GM19468 (cell line): ENCODE results near the gene CELA2B.
"Not testable (repeated sequence)": the region's sequence is repeated elsewhere in the genome, so short reads cannot be mapped to it uniquely, and the experiment has no call there.

Source experiments
- ATAC-seq: cut with Tn5 transposase; IDR thresholded peaks from one replicate; pipeline ENCODE4 v1.9.1; 2021; ENCODE audit warnings: mild to moderate bottlenecking, moderate library complexity, moderate number of reproducible peaks; ENCODE audit not compliant: unreplicated experiment; ENCODE audit errors: extremely low read depth

CELA2B gene

DNA sequence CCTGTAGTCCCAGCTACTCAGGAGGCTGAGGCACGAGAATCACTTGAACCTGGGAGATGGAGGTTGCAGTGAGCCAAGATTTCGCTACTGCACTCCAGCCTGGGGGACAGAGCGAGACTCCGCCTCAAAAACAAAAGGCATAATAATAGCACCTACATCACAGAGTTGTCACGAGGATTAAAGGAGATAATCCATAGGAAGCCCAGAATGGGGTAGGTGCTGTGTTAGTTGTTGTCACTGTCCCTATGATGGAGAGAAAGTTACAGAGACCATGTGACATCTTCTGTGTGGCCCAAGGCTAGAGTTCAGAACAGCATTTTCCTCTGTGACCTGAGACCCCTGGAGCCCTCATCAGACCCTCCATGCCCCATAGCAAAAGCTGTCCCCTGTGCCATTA is 12.0 kb upstream of the CELA2B start:
- not testable (repeated sequence) for ATAC-seq

DNA sequence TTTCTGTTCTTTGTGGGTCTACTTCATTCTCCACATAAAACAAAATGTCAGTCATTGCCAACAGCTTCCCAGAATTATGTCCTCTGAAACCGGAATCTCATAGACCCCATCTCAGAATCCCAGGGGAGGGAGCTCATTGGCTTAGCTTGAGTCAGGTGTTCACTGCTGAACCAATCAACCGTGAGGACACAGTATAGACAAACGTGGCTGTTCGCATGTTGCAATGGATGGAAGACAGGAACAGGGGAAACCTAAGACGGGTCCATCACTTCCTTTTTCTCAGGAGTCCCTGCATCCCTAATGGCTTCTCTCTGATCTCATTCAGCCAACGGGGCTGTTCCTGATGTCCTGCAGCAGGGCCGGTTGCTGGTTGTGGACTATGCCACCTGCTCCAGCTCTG is 10.2 kb upstream of the CELA2B start:
- no peak for ATAC-seq

DNA sequence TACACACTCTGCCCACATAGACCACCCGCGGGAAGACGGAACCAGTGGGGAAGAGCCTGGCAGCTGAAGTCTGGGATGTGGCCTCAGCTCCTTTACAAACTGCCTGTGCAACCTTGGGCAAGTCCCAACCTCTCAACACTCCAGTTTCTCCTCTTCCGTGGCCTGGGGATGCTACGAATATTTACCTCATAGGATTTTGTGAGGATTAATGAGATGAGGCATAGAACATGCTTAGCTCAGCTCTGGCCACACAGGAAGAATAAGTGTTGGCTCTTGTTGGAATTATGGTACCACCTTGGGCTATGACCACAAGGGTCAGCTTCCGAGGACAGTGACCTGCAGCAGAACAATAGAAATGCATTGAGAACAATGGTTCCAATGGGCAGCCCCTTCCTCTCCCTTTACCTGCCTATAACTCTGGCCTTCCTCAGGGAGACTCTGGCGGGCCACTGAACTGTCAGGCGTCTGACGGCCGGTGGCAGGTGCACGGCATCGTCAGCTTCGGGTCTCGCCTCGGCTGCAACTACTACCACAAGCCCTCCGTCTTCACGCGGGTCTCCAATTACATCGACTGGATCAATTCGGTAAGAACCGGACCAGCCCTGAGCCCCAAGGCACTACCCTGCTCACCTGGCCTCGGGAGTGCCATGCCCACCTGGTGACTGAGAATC is 8.8 kb upstream of the CELA2B start:
- not testable (repeated sequence) for ATAC-seq

DNA sequence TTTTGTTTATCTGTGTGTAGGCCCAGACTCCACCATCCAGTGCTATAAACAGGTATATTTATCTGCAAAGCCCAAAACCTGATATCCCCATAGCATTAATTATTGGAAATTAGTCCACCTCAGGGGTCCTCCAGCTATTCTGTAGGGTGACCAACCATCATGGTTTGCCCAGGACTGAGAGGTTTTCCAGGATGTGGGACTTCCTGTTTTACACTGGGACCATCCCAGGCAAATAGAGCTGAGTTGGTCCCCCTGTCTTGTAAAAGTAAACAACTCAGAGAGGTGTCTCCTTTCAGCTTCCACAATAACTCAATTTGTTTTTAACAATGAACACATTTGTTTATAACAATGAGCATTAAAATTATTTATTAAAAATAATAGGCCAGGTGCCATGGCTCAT is 7.8 kb upstream of the CELA2B start:
- no peak for ATAC-seq

DNA sequence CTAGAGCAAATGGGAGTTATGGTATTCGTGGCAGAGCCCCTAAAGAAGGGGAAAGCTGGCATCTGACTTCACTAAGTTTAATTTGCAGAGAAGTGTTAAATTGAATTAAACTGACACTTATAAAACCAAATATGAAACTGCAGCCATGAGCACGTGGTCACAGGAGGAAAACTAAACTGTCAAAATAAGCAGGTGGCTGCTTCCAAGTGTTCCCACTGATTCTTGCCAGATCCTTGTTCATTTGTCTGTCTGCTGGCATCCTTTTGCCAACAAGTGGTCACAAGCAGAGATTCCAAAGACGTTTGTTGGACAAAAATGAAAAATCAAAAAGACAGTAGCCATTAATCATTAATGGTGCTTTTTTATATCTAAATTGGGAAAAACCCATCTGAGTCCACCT is 6.5 kb upstream of the CELA2B start:
- ATAC-seq: no peak

DNA sequence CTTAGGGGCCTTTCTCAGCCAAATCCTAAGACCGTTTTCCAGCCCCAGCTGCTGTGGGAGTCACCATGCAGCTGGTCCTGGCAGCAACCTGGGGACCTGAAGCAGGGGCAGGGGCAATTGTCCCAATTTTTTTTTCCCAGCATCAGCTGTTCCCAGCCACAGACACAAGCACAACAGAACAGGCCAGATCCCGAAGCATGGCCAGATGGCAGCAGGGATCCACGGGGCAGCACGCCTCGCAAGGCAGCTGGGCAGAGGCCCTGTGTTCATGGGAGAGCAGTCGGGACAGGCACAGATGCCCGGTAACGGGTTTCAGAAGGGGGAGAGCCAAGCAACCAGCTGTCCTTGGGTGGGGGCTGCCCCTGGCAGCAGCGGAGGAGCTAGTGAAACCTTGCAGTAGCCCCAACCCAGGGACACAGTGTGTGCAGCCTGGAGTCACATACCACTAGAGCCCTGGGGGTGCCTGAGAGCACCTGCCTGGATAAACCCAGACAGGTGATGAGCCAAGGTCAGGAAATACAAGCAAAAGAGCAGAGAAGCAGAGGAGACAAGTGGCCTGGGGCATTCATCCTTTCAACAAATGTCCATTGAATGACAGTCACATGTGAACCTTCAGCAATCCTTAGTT is 6.0 kb upstream of the CELA2B start:
- not testable (repeated sequence) for ATAC-seq

DNA sequence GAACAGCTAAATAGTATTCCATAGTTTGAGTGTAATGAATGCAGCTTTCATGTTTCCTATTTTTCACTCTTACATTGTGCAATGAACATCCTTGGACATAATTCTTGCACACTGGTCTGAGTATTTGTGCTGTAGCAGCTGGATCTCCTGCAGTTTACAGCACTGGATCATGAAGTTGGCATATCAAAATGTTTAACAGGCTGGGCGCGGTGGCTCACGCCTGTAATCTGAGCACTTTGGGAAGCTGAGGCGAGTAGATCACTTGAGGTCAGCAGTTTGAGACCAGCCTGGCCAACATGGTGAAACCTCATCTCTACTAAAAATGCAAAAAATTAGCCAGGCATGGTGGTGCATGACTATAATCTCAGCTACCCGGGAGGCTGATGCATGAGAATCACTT is 4.8 kb upstream of the CELA2B start:
- not testable (repeated sequence) for ATAC-seq

DNA sequence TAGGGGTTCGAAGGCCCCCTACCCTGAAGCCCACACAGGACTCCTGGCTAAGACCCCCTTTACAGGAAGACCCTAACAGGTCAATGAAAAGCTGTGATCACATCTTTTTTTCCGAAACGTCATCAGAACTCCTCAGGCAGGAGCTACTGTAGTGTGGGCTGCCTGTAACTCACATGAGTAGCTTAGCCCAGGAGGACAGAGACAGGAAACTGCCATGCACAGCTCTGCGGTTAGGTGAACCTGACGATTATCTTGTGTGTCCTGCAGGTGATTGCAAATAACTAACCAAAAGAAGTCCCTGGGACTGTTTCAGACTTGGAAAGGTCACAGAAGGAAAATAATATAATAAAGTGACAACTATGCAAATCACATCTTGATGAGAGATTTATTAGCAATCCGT is 4.2 kb upstream of the CELA2B start:
- ATAC-seq: not testable (repeated sequence)

DNA sequence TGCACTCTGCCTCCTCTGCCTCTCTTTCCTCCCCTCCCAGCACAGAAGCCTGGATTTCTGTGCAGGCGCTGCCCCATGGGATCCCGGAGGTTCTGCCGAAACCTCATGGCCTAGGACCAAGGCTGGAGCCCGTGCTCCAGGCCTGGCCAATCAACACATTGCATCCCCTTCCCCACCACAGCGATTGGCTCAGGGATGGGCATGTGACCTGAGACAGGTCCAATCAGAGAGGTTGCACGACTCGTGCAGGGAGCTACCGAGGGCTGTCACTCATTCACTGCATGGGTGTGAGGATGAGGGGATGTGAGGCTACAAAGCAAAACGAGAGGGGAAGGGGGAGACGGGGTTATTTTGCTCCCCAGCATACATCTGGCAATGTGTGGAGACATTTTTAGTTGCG is 3.3 kb upstream of the CELA2B start:
- ATAC-seq: no peak

DNA sequence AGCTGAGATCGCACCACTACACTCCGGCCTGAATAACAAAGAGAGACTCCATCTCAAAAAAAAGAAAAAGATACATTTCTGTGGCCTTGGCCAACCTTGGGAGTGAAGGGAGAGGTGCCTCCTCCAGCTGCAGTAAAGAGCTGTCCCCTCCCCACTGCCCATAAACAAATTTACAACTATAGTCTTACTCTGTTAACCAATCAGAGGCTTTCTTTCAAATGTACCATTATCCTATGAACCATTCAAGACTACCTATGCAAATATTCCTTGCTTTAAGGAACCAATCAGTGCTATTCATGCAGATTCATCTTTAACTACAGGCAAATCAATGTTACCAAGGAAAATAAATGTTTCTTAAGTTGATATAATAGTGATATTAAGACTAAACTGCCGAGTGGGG is 1.0 kb downstream of the CELA2B start:
- no peak for ATAC-seq

DNA sequence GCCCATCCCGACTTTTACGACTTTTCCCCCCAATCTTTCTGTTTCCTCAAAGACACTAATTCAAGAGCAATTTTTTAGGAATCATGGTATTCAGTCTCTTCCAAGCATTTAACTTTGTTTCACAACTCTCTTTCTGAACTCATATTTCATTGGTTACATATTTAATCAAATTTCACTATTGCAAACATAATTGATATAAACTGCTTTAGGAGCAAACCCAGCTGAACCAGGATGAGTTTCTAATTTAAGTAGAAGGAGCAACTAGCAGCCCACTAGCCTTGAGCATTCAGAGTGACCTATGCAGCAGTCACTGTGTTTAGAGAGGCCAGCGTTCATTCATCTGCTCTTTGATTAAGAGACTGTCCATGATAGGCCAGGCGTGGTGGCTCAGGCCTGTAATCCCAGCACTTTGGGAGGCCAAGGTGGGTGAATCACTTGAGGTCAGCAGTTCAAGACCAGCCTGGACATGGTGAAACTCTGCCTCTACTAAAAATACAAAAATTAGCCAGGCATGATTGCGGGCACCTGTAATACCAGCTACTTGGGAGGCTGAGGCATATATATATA is 1.8 kb downstream of the CELA2B start:
- ATAC-seq: no peak

DNA sequence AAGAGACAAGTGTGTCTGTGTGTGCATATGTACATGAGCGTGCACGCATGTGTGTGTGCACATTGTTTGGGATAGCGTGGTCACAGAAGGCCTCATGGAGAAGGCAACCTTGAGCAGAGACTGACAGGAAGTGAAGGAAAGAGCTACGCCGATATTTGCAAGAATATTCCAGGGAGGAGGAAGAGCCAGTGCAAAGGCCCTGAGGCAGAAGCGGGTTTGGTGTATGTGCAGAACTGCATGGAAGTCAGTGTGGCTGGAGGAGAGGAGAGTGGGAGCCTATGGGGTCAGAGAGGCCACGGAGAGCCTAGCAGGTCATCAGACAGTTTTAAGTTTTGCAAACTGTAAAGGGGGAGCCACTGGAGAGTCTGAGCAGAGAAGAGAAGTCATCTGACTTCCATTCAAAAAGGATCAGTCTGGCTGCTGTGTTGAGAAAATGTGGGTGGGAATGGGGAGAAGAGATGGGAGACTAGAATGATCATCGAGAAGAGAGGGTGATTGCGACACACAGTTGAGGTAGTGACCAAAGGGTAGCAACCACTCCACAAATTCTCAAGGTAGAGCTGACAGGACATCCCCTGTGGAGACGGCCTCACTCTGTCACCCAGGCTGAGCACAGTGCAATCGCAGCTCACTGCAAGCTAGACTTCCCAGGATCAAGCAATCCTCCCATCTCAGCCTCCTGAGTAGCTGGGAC is 3.9 kb downstream of the CELA2B start:
- ATAC-seq: no peak

DNA sequence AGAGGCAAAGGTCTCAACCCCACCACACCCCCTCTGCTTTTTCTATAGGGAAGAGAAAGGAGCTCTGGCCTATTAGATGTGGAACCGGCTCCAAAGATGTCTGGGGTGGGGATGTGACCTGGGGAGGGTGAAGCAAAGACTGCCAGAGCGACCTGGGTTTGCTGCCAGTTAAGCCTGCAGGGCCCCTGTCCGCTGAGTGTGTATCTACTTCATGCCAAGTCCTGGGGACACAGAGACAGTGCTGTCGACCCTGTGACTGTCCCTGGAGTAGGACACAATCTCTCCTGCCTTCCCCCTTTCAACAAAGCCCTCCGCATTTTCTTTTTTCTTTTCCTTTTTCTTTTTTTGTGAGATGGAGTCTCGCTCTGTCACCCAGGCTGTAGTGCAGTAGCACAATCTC is 6.6 kb downstream of the CELA2B start:
- not testable (repeated sequence) for ATAC-seq

DNA sequence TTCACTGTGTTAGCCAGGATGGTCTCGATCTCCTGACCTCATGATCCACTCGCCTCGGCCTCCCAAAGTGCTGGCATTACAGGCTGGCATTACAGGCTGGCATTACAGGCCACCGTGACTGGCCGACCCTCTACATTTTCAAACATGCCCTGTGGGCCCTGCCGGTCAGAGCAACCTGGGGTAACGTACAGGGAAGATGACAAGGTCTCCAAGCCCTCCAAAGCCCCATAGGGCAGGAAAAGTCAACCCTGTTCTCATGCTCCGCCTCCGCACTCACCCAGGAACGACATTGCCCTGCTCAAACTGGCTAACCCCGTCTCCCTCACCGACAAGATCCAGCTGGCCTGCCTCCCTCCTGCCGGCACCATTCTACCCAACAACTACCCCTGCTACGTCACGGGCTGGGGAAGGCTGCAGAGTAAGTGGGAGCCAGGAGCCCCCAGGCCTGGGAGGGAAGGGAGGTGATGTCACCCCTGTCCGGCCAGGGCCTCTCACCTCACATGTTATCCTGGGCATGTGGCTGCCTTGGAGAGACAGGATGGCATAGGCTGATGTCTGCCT is 7.2 kb downstream of the CELA2B start:
- ATAC-seq: not testable (repeated sequence)

DNA sequence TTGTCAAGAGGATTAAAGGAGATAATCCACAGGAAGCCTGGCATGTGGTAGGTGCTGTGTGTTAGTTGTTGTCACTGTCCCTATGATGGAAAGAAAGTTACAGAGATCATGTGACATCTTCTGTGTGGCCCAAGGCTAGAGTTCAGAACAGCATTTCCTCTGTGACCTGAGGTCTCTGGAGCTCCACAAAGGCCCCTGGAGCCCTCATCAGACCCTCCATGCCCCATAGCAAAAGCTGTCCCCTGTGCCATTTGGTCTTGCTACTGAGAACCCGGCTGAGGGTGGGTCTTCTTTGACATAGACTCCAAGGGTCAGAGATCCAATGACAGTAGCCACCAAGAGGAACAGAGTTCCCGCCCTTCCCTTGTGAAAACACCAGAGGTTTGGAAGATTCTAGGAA is 8.1 kb downstream of the CELA2B start:
- ATAC-seq: no peak

DNA sequence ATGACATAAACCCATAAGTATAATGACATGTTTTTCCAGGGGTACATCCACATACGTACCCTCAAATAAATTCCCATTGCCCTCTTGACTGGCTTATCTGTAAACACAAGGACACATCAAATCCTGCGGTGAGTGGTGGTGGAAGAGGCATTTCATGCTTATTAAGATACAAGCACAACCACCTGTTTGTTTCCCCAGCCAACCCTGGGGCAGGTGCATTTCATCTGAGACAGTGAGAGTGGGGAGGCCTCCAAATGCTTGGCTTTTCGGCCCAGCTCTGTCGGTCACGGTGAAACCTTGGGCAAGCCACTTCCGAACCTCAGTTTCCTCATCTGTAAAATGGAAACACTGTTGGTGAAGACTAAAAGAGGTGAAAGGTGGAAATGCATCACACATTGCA is 8.5 kb downstream of the CELA2B start:
- ATAC-seq: not testable (repeated sequence)

DNA sequence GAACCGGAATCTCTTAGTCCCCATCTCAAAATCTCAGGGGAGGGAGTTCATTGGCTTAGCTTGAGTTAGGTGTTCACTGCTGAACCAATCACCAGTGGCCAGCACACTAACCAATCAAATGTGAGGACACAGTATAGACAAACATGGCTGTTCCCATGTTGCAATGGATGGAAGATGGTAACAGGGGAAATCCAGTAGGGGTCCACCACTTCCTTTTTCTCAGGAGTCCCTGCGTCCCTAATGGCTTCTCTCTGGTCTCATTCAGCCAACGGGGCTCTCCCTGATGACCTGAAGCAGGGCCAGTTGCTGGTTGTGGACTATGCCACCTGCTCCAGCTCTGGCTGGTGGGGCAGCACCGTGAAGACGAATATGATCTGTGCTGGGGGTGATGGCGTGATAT is 9.7 kb downstream of the CELA2B start:
- no peak for ATAC-seq

DNA sequence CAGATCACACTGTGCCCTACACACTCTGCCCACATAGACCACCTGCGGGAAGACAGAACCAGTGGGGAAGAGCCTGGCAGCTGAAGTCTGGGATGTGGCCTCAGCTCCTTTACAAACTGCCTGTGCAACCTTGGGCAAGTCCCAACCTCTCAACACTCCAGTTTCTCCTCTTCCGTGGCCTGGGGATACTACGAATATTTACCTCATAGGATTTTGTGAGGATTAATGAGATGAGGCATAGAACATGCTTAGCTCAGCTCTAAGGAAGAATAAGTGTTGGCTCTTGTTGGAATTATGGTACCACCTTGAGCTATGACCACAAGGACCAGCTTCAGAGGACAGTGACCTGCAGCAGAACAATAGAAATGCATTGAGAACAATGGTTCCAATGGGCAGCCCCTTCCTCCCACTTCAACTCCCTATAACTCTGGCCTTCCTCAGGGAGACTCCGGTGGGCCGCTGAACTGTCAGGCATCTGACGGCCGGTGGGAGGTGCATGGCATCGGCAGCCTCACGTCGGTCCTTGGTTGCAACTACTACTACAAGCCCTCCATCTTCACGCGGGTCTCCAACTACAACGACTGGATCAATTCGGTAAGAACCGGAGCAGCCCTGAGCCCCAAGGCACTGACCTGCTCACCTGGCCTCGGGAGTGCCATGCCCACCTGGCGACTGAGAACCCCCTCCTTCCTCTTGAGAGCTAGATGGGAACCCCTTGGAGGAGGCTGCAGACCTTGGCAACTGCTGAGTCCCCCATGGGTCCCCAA is 11.1 kb downstream of the CELA2B start:
- not testable (repeated sequence) for ATAC-seq

DNA sequence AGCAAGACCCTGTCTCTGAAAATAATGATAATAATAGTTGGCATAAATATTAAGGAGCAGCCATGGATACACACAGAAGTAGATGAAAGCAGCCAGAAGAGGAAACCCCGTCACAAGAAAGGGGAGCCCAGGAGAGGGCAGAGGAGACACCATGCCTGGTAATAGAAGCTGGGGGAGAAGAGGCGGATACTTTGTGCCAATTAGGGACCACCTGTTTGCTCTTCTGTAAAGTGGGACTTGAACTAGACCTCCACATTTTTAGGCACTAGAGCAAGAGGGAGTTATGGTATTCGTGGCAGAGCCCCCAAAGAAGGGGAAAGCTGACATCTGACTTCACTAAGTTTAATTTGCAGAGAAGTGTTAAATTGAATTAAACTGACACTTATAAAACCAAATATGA is 12.5 kb downstream of the CELA2B start:
- ATAC-seq: no peak

DNA sequence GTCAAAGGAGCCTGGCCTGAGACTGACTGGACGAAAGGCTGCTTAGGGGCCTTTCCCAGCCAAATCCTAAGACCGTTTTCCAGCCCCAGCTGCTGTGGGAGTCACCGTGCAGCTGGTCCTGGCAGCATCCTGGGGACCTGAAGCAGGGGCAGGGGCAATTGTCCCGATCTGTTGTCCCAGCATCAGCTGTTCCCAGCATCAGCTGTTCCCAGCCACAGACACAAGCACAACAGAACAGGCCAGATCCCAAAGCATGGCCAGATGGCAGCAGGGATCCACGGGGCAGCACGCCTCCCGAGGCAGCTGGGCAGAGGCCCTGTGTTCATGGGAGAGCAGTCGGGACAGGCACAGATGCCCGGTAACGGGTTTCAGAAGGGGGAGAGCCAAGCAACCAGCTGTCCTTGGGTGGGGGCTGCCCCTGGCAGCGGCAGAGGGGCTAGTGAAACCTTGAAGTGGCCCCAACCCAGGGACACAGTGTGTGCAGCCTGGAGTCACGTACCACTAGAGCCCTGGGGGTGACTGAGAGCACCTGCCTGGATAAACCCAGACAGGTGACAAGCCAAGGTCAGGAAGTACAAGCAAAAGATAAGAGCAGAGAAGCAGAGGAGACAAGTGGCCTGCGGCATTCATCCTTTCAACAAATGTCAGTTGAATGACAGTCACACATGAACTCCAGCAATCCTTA is 13.3 kb downstream of the CELA2B start:
- no peak for ATAC-seq
